Measurements from ENCODE around the gene COL16A1.

Gene COL16A1

DNA sequence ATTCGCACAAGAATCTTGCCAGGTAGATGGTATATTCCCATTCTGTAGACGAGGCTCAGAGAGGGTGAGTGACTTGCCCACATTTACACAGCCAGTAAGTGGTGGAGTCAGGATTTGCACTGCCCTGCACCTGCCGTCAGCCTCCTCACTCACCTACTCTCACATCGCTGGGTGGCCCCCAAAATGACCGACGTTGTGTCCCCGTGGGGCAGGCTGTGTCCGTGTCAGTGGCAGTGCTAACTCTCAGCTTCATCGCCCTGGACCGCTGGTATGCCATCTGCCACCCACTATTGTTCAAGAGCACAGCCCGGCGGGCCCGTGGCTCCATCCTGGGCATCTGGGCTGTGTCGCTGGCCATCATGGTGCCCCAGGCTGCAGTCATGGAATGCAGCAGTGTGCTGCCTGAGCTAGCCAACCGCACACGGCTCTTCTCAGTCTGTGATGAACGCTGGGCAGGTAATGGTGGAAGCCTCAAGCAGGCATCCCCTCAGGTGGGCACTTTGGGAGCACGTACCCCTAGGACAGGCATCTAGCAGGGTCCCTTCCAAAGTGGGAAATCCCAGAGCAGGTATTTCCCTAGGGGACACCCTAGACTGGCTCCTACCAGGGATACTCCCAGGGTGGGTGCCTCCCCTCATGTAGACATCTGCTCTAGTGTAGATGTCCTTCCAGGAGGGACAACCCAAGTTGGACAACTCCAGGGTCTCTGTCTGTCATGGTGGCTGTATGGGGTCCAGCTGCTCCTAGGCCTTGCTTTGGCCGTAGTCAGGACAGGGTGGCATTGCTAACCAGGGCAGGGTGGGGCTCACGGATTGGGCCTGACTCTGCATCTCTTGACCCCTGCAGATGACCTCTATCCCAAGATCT, 83.0 kb downstream of the COL16A1 start:
- TF ChIP-seq SIN3A (IDR thresholded peaks at IDR 0.05; ENCODE audit: borderline replicate concordance, insufficient read depth, low read length) (no peak), TAF1 (IDR thresholded peaks at IDR 0.05; ENCODE audit: borderline replicate concordance, insufficient read depth, low read length) (no peak), POLR2AphosphoS5 (IDR thresholded peaks at IDR 0.05; ENCODE audit: low read depth, low read length) (no peak), FOXP2 (optimal IDR thresholded peaks at IDR 0.05; ENCODE audit: borderline replicate concordance, extremely low read depth, extremely low read length, insufficient read depth) (no peak)
- TF ChIP-seq, protein P1, sequence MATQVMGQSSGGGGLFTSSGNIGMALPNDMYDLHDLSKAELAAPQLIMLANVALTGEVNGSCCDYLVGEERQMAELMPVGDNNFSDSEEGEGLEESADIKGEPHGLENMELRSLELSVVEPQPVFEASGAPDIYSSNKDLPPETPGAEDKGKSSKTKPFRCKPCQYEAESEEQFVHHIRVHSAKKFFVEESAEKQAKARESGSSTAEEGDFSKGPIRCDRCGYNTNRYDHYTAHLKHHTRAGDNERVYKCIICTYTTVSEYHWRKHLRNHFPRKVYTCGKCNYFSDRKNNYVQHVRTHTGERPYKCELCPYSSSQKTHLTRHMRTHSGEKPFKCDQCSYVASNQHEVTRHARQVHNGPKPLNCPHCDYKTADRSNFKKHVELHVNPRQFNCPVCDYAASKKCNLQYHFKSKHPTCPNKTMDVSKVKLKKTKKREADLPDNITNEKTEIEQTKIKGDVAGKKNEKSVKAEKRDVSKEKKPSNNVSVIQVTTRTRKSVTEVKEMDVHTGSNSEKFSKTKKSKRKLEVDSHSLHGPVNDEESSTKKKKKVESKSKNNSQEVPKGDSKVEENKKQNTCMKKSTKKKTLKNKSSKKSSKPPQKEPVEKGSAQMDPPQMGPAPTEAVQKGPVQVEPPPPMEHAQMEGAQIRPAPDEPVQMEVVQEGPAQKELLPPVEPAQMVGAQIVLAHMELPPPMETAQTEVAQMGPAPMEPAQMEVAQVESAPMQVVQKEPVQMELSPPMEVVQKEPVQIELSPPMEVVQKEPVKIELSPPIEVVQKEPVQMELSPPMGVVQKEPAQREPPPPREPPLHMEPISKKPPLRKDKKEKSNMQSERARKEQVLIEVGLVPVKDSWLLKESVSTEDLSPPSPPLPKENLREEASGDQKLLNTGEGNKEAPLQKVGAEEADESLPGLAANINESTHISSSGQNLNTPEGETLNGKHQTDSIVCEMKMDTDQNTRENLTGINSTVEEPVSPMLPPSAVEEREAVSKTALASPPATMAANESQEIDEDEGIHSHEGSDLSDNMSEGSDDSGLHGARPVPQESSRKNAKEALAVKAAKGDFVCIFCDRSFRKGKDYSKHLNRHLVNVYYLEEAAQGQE (IDR thresholded peaks at IDR 0.05; ENCODE audit: insufficient read depth in 1 of 2, low read depth in 2 of 2, low read length in 2 of 2), result no peak

DNA sequence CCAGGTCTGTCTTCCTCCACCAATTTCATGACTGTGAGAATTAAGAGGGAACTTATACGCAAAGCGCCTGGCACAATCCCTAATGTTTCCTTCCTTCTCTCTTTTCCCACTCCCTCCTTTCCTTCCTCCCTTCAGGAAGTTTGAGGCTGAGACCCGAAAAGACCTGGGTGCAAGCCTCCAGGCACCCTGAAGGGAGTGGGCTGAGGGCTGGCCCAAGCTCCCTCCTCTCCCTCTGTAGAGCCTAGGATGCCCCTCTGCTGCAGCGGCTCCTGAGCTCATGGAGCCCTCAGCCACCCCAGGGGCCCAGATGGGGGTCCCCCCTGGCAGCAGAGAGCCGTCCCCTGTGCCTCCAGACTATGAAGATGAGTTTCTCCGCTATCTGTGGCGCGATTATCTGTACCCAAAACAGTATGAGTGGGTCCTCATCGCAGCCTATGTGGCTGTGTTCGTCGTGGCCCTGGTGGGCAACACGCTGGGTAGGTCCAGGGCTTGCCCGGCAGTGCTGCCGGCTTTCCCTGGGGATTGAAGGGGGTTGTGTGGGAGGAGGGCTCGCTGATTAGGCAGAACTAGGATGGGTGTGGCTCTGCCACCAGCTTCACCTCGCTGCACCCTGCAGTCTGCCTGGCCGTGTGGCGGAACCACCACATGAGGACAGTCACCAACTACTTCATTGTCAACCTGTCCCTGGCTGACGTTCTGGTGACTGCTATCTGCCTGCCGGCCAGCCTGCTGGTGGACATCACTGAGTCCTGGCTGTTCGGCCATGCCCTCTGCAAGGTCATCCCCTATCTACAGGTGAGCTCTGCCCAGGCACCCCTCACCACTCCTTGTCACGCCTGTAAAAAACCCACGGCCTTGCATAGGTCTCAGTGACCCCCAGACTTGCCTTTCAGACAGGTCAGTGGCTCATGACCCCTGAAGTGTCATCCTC, 84.6 kb downstream of the COL16A1 start:
- TF ChIP-seq SIN3A (IDR thresholded peaks at IDR 0.05; ENCODE audit: borderline replicate concordance, insufficient read depth, low read length) (no peak), FOXP2 (optimal IDR thresholded peaks at IDR 0.05; ENCODE audit: borderline replicate concordance, extremely low read depth, extremely low read length, insufficient read depth) (no peak), TAF1 (IDR thresholded peaks at IDR 0.05; ENCODE audit: borderline replicate concordance, insufficient read depth, low read length) (no peak), POLR2AphosphoS5 (IDR thresholded peaks at IDR 0.05; ENCODE audit: low read depth, low read length) (no peak)
- TF ChIP-seq, protein P1 (IDR thresholded peaks at IDR 0.05; ENCODE audit: insufficient read depth in 1 of 2, low read depth in 2 of 2, low read length in 2 of 2), result no peak

DNA sequence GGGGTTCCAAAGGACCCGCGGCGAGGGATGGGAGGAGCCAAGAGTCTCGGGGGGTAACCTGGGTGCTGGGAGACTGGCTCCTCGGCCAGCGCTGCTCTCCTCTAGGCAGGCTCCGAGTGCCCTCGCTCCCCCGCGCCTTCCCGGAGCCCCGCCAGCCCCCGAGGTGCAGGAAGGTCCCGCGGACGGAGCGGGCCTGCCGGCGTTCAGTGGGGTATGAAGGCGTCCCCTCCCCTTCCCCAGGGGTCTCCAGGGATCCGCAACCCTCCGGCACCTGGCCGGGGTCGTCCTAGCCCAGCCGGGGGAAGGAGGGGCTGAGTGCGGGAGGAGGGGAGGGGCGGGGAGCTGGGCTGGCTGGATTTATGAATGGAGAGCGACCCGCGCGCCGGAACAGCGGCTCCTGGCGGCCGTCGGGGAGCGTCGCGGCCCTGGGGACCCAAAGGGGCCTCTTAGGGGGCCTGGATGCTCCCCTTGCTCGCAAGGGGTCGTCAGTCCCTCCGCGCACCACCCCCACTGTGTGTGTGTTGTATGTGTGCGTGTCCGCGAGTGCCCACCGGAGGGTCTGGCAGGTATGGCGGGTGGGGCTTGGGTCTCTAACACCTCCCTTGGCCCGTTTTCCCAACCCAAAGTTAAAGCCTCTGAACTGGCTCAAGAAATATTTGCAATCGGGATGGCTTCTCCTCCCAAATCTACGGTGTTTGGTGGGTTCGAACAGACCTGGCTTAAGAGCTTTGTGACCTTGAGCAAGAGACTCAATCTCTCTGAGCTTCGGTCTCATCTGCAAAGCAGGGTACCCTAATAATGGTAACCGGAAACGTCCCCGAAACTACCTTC, 85.7 kb downstream of the COL16A1 start:
- peak; percentile 74 for TF ChIP-seq POLR2AphosphoS5 (IDR thresholded peaks at IDR 0.05; ENCODE audit: low read depth, low read length)
- TF ChIP-seq FOXP2 (optimal IDR thresholded peaks at IDR 0.05; ENCODE audit: borderline replicate concordance, extremely low read depth, extremely low read length, insufficient read depth), result no peak

DNA sequence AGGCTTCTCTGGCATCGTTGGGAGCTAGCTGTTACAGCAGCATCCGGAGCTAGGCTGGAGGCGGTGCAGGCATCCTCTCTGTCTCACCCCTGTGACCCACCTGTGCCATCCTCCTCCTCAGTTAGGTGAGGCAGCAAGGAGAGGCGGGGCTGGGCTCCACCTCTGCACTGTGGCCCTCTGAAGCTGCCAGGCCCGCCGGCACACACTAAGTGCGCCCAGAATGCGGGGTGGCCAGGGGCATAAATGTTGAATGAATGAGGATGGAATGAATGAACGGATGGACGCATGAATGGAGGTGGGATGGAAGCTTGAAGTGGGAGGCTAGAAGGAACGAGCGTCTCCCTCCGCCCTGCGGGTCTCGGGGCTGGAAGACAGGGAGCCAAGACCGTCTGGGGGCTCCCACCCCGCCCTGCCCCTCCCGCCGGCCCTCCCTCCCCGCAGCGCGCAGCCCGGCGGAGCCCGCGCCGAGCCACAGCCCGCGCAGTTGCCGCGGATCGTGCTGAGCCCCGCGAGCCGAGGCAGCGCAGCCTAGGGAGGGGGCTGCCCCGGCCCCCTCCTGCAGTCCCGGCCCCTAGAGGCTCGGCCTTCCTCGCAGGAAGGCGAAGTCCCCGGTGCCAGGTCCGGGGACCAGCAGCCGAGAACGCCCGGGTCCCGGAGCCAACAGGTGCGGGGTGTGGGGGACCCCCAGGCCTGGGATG, 86.5 kb downstream of the COL16A1 start, which contains the start of gene HCRTR1:
Gene HCRTR1, plus strand, starts transcription at position 472 of the 698 bp plus-strand sequence. CDS start 1,504 bp downstream, outside the sequence.
- TF ChIP-seq SIN3A (IDR thresholded peaks at IDR 0.05; ENCODE audit: borderline replicate concordance, insufficient read depth, low read length), result no peak
- TF ChIP-seq POLR2AphosphoS5 (IDR thresholded peaks at IDR 0.05; ENCODE audit: low read depth, low read length), result no peak
- TF ChIP-seq TAF1 (IDR thresholded peaks at IDR 0.05; ENCODE audit: borderline replicate concordance, insufficient read depth, low read length), result no peak
- TF ChIP-seq, protein P1 (IDR thresholded peaks at IDR 0.05; ENCODE audit: insufficient read depth in 1 of 2, low read depth in 2 of 2, low read length in 2 of 2), result no peak
- TF ChIP-seq FOXP2 (optimal IDR thresholded peaks at IDR 0.05; ENCODE audit: borderline replicate concordance, extremely low read depth, extremely low read length, insufficient read depth), result no peak
